ENCODE results near the gene TBL1X. TPM values are rescaled to one million over a fixed set of nuclear protein-coding genes. Genes with fewer than 3 reads are reported as not detected.

The TBL1X gene
- total RNA-seq, 1 experiment from 2014 or later, result 14.6 TPM

DNA sequence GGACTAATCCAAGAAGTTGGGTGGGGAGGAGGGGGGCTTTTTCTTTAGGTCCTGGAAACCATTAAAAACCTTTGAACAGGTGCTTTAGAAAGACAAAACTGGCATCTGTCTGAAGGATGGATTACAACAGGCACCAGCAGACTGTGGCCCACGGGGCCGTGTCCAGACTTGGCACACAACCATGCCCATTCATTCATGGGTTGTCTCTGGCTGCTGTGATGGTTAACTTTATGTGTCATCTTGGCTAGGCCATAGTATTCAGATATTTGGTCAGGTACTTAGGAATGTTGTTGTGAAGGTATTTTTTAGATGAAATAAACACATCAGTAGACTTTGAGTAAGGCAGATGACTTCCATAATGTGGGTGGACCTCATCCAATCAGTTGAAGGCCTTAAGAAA lies 45.5 kb downstream of the TBL1X start:
- no TSS peak for BruUV-seq (replicated peaks)
- ATAC-seq, result no peak
- Histone ChIP-seq H3K9me3 (ENCODE audit: control insufficient read depth, insufficient read depth, low read depth, low read length) (no peaks in the 10 kb centered on the region), H3K27me3 (ENCODE audit: control insufficient read depth, insufficient read depth, low read length) (no peaks in the 10 kb centered on the region), H3K36me3 (ENCODE audit: control insufficient read depth, insufficient read depth, low read length) (no peaks in the 10 kb centered on the region), H3K4me1 (ENCODE audit: control insufficient read depth, insufficient read depth, low read length) (no peaks in the 10 kb centered on the region), H3K4me3 (ENCODE audit: low read depth in 2 of 2, low read length in 2 of 2) (no peak overlapping the region), H3K27ac (ENCODE audit: low read length) (no peak overlapping the region)
- intact Hi-C loops (cut with micrococcal nuclease; ENCODE audit: unreplicated experiment) (no loop called here), in situ Hi-C loops (cut with HindIII; ENCODE audit: low pct_unique_long_range_greater_than_20kb, low sequenced_read_pairs) (no loop called here)
- CTCF ChIA-PET, result no interaction called here
- no peak for DNase-seq (ENCODE audit: low read depth, low spot score)
- TF ChIP-seq SIN3A (IDR thresholded peaks at IDR 0.05; ENCODE audit: borderline replicate concordance, insufficient read depth, low read depth, low read length) (no peak), CTCF (IDR thresholded peaks at IDR 0.05) (no peak), POLR2AphosphoS5 (IDR thresholded peaks at IDR 0.05; ENCODE audit: low read depth, low read length) (no peak), TCF7L2 (IDR thresholded peaks at IDR 0.05; ENCODE audit: low read depth, low read length) (no peak), REST (IDR thresholded peaks at IDR 0.05; ENCODE audit: insufficient read depth in 1 of 2, low read depth in 2 of 2, low read length in 1 of 2) (no peak)
- POLR2A ChIA-PET, result no interaction called here

GRCh38 chrX:9510980-9511379 lies 46.1 kb downstream of the TBL1X start:
- POLR2A ChIA-PET, result no interaction called here

More at GRCh38 chrX:9510980-9511379, 46.1 kb downstream of the TBL1X start:
- H3K4me1 ChIP-seq (ENCODE audit: control insufficient read depth, insufficient read depth, low read length), result no peaks in the 10 kb centered on the region
- no peak for TF ChIP-seq REST (IDR thresholded peaks at IDR 0.05; ENCODE audit: insufficient read depth in 1 of 2, low read depth in 2 of 2, low read length in 1 of 2)
- no peak for TF ChIP-seq CTCF (IDR thresholded peaks at IDR 0.05)
- TF ChIP-seq SIN3A (IDR thresholded peaks at IDR 0.05; ENCODE audit: borderline replicate concordance, insufficient read depth, low read depth, low read length), result no peak
- no peak for TF ChIP-seq POLR2AphosphoS5 (IDR thresholded peaks at IDR 0.05; ENCODE audit: low read depth, low read length)
- no peak for TF ChIP-seq TCF7L2 (IDR thresholded peaks at IDR 0.05; ENCODE audit: low read depth, low read length)
- CTCF ChIA-PET, result no interaction called here
- intact Hi-C loops (cut with micrococcal nuclease; ENCODE audit: unreplicated experiment), result no loop called here
- no peaks in the 10 kb centered on the region for H3K9me3 ChIP-seq (ENCODE audit: control insufficient read depth, insufficient read depth, low read depth, low read length)
- ATAC-seq (no peak), DNase-seq (ENCODE audit: low read depth, low spot score) (no peak)
- no peak overlapping the region for H3K4me3 ChIP-seq (ENCODE audit: low read depth in 2 of 2, low read length in 2 of 2)
- H3K27me3 ChIP-seq (ENCODE audit: control insufficient read depth, insufficient read depth, low read length), result no peaks in the 10 kb centered on the region
- BruUV-seq (replicated peaks), result no TSS peak
- in situ Hi-C loops (cut with HindIII; ENCODE audit: low pct_unique_long_range_greater_than_20kb, low sequenced_read_pairs), result no loop called here
- H3K27ac ChIP-seq (ENCODE audit: low read length), result no peak overlapping the region
- no peaks in the 10 kb centered on the region for H3K36me3 ChIP-seq (ENCODE audit: control insufficient read depth, insufficient read depth, low read length)
